Ovary (tissue), 9 donors: Measurements from ENCODE around the gene INVS. TPM values are rescaled to one million over a fixed set of nuclear protein-coding genes. Genes with fewer than 3 reads are reported as not detected.

ENCODE experiments used
- DNase-seq, 5 donors: peaks; one replicate each; pipeline ENCODE4 v3.0.0-alpha.2; 2019 to 2020
- H3K27ac ChIP-seq, 2 donors: fragments of 200-600 bp; one replicate each; pipeline versions ENCODE4 v1.5.1 to v1.8.0; 2019 to 2022
- H3K27me3 ChIP-seq: fragments of 200-600 bp; one replicate; pipeline ENCODE4 v1.8.0; 2022
- H3K36me3 ChIP-seq: fragments of 200-600 bp; sonication (generic); one replicate; pipeline ENCODE4 v1.5.1; 2019
- H3K4me1 ChIP-seq: one replicate; pipeline ENCODE4 v1.8.1; 2013; ENCODE audit warnings: mild to moderate bottlenecking, moderate library complexity; ENCODE audit not compliant: insufficient read depth
- H3K4me3 ChIP-seq: fragments of 200-600 bp; sonication (generic); one replicate; pipeline ENCODE4 v1.5.1; 2017
- H3K9me3 ChIP-seq, 2 donors: fragments of 200-600 bp in 1 of 2; sonication (generic) in 1 of 2; one replicate each; pipeline versions ENCODE4 v1.5.1 to v1.8.1; 2013 to 2019; ENCODE audit warnings: mild to moderate bottlenecking in 1 of 2, moderate library complexity in 1 of 2
- CTCF ChIP-seq, 3 donors: fragments of 450-650 bp in 2 of 3; fragments of 200-600 bp in 1 of 3; IDR thresholded peaks; one replicate each; pipeline versions ENCODE4 v1.5.1 to v1.8.0; 2016 to 2022; ENCODE audit warnings: antibody characterized with exemption in 3 of 3, mild to moderate bottlenecking in 1 of 3
- EP300 ChIP-seq: sonication (generic); formaldehyde crosslinking; IDR thresholded peaks from one replicate; pipeline ENCODE4 v1.6.1; 2017; ENCODE audit warnings: antibody characterized with exemption
- POLR2A ChIP-seq: fragments of 450-650 bp; IDR thresholded peaks from one replicate; pipeline ENCODE4 v1.6.1; 2017; ENCODE audit warnings: antibody characterized with exemption, mild to moderate bottlenecking, moderate library complexity
- WGBS, 3 donors: extraction: QIAGEN DNeasy Blood & Tissue Kit in 1 of 3; methylation state at CpG; one replicate each; pipeline versions ENCODE4 v1.1.5 to v1.1.7; 2013 to 2017; 5-methylcytosine and 5-hydroxymethylcytosine counted together
- intact Hi-C, 4 donors: fragments of 100-400 bp; cut with DNase I; formaldehyde crosslinking; loops; one replicate each; pipeline versions ENCODE4 v1.11.0 to v1.15.1; 2022 to 2023
- polyA plus RNA-seq, 2 donors: library from polyadenylated mRNA; stranded (reverse); fragments of 200-250 nt in 1 of 2; fragments of 350-450 nt in 1 of 2; fragmentation: Illumina TruSeq in 1 of 2; extraction: RNeasy Lipid Tissue Mini Kit (QIAGEN cat#74804) in 1 of 2; gene quantifications; one replicate each; pipeline ENCODE4 v1.2.3, GENCODE V29; 2013 to 2014
- total RNA-seq, 7 donors: library from RNA; depleted of rRNA in 2 of 7; stranded (reverse); fragments of >200 nt in 2 of 7; fragmentation: NEBNext Ultra II Directional in 3 of 7; extraction: Animal tissue kit (Norgen Biotek cat#: 25700) in 3 of 7; gene quantifications; one replicate each; pipeline versions ENCODE4 v1.1.0 to v1.2.4, GENCODE V29; 2016 to 2023
- donor health status: DM: no; HTN: no; CAD: no; lungs with moderate emphysema.
- donor health status: DM: no; HTN: no; CAD: no.
- donor health status: Bipolar disorder and iron deficiency.
- donor health status: DM: yes; HTN: yes; CAD: no.
- donor health status: DM: no; HTN: no; CAD: no.
- donor health status: DM: yes; HTN: yes; CAD: no.

The INVS gene
- total and polyA plus RNA-seq, 9 donors = 7.7 to 28.4 (median 22.9) TPM

- Histone ChIP-seq H3K9me3 (no peaks in the 10 kb centered on the region), H3K27me3 (no peaks in the 10 kb centered on the region), H3K4me1 (no peaks in the 10 kb centered on the region), H3K36me3 (no peaks in the 10 kb centered on the region), H3K27ac (no peak overlapping the region), H3K4me3 (no peak overlapping the region)
- TF ChIP-seq POLR2A (no peak), CTCF (IDR thresholded peaks at IDR 0.05) (no peak), EP300 (no peak)
- DNase-seq = no peak
- intact Hi-C loops = no loop called here
- WGBS, 3 donors = 61 to 82% (median 71%) methylated on average over 3 of the region's 3 CpGs
Observed at GRCh38 chr9:100206899-100207298, 107.9 kb downstream of the INVS start.

GRCh38 chr9:100208673-100209072, 109.6 kb downstream of the INVS start:
- 93 to 100% (median 98%) methylated on average over 1 of the region's 1 CpG for WGBS, 3 donors
- no peaks in the 10 kb centered on the region for H3K36me3 ChIP-seq
- DNase-seq = no peak
- no peaks in the 10 kb centered on the region for H3K27me3 ChIP-seq
- H3K27ac ChIP-seq = no peak overlapping the region
- H3K9me3 ChIP-seq = no peaks in the 10 kb centered on the region
- H3K4me1 ChIP-seq = no peaks in the 10 kb centered on the region
- intact Hi-C loops = no loop called here
- H3K4me3 ChIP-seq = no peak overlapping the region
- no peak for TF ChIP-seq EP300

GRCh38 chr9:100211476-100211875, 112.4 kb downstream of the INVS start:
- Histone ChIP-seq H3K27me3 (no peaks in the 10 kb centered on the region), H3K9me3 (no peaks in the 10 kb centered on the region), H3K27ac (no peak overlapping the region), H3K4me1 (no peaks in the 10 kb centered on the region), H3K4me3 (no peak overlapping the region), H3K36me3 (no peaks in the 10 kb centered on the region)
- 43 to 58% (median 56%) methylated on average over 1 of the region's 1 CpG for WGBS, 3 donors
- no peak for DNase-seq
- intact Hi-C loops = loop anchor here in 1 of 4 donors (10.0 kb wide), 1 partner anchor 397 kb away; no protein-coding TSS in a partner anchor
- TF ChIP-seq POLR2A (no peak), EP300 (no peak), CTCF (IDR thresholded peaks at IDR 0.05) (no peak)

GRCh38 chr9:100213730-100214477, 114.9 kb downstream of the INVS start:
- H3K9me3 ChIP-seq = no peaks in the 10 kb centered on the region
- H3K4me1 ChIP-seq = no peaks in the 10 kb centered on the region
- no peaks in the 10 kb centered on the region for H3K27me3 ChIP-seq
- 71 to 79% (median 75%) methylated on average over 5 of the region's 5 CpGs for WGBS, 3 donors
- DNase-seq = no peak
- H3K27ac ChIP-seq = no peak overlapping the region
- H3K4me3 ChIP-seq = no peak overlapping the region
- intact Hi-C loops = loop anchor here in 1 of 4 donors (10.0 kb wide), 1 partner anchor 399 kb away; no protein-coding TSS in a partner anchor
- TF ChIP-seq CTCF (IDR thresholded peaks at IDR 0.05) (no peak), EP300 (no peak), POLR2A (no peak)
- no peaks in the 10 kb centered on the region for H3K36me3 ChIP-seq

GRCh38 chr9:100216178-100216787, 117.2 kb downstream of the INVS start:
- no peaks in the 10 kb centered on the region for H3K9me3 ChIP-seq
- no peaks in the 10 kb centered on the region for H3K4me1 ChIP-seq
- intact Hi-C loops = loop anchor here in 1 of 4 donors (10.0 kb wide), 1 partner anchor 401 kb away; no protein-coding TSS in a partner anchor
- H3K27ac ChIP-seq = no peak overlapping the region
- H3K36me3 ChIP-seq = no peaks in the 10 kb centered on the region
- TF ChIP-seq CTCF (IDR thresholded peaks at IDR 0.05) (no peak), POLR2A (no peak), EP300 (no peak)
- DNase-seq = peak in 1 of 5 donors; percentile 29
- H3K27me3 ChIP-seq = no peaks in the 10 kb centered on the region
- H3K4me3 ChIP-seq = no peak overlapping the region
- WGBS, 3 donors = 73 to 75% (median 73%) methylated on average over 4 of the region's 4 CpGs
